GM19463 (cell line): Measurements from ENCODE around the gene EHBP1L1.

Experiments
- ATAC-seq: cut with Tn5 transposase; IDR thresholded peaks from one replicate; pipeline ENCODE4 v1.9.1; 2021; ENCODE audit warnings: mild to moderate bottlenecking, moderate library complexity; ENCODE audit not compliant: unreplicated experiment

Gene EHBP1L1

DNA sequence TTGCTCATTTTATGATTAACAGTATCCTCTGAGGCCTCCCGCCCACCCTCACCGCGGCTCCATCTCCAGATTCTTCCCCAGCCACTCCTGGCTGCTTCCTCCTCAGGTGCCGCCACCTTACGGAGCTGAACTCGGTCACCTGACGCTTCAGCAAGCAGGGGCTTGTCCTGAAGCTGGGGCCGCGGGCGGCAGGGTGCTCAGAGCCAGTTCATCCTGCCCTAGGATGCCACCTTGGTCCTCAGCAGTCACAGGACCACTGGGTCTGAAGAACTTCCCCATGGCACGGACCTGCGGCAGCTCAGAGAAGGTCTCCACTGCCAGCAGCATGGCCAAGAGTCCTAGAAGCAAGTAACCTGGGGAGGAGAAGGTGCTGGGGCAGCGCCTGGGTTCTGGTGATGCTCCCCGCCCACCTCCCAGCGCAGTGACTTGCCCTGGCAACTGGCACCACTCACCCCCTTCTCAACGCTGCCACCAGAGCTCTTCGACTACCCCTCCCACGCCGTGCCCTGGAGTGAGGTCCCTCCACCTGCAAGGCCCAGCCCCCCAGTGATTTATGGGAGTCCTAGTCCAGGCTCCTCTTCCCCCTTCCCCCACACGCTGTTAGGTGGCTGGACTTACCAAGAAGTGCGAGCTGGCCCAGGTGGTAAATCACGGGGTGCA lies 17.1 kb downstream of the EHBP1L1 start:
- ATAC-seq, result no peak

DNA sequence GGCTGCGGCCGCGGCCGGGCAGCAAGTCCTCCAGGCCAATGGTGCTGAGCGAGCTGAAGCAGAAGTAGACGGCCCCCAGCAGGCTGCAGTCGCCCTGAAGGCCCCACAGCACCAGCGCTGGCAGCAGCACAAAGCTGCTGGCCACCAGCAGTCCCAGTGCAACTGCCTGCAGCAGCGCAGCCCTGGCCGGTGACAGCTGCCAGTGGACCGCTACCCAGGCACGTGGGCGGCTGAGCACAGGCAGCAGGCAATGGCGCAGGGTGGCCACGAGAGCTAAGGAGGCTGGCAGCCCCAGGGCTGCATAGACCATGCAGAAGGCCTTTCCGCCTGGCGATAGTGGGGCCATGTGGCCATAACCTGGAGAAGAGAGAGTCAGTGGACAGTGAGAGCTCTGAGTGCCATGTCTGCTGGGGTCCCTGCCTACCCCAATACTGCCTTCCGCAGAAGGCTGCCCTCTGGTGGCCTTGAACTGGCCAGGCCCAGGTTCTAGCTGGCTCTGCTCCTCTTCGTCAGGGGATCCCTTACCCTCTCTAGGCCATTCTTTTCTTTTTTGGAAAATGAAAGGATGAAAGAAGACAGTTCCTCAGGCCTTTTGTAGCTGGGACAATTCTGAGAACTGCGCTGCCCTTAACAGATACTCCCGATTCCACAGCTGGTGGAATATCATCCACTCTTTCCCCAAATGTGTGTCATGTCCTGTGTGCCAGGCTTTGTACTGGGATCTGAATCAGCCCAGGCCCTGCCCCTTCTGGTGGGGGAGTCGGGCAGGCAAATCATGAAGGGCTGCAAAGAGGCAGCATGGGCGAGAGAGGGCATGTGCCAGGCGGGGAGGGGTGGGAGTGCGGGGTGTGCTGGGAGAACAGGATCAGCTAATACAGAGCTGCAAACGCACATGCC lies 17.9 kb downstream of the EHBP1L1 start:
- no peak for ATAC-seq

DNA sequence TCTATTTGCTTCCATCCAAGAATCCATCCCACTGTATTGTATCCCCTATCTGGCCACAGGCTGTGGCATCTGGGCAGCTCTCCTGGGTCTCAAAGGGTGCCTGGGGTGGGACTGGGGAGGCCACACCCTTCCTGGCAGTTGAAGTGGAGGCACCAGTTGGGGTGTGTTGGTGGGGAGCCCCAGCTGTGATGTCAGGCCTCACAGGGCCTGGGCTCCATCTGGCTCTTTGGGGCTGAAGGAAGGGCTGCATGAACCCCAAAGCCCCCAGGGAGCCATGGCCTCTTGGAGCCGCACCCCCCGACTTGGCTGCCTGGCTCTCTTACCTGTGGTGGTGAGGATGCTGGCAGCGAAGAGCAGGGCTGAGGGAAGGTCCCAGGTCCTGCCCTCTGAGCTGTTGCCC lies 19.3 kb downstream of the EHBP1L1 start:
- no peak for ATAC-seq

DNA sequence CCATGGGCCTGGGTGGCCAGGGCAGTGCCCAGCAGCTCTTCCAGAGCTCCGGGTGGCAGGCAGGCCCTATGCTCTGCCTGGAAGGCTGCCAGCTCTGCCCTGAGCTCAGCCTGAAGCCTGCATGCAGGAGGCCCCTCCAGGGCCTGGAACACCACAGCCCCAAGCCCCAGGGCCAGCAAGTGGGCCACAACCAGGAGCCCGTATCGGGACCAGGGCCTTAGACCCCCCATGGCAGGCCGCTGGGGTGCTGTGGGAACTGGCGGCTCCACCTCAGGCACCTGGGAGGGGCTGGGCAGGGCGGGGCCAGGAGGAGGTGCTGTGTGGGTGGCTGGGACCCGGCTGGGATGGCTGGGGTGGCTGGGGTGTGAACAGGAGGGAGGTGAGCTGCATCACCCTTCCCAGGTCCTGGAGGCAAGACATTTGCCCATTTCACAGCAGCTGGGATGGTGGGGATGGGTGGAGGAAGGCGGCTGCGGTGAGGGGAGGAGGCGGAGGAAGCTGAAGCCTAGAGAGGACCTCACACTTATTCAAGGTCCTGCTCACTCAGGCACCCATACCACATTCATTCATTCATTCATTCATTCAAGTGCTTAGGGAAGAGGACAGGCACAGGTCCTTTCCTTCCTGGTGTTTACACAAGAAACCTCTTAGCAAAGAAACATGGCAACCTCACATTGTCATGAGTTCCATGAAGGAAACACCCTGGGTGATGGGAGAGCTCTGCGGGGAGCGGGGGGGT lies 19.9 kb downstream of the EHBP1L1 start, which contains the start of gene KCNK7:
Gene KCNK7 (minus strand): TSS at position 258 of the 739 bp plus-strand sequence. CDS start 28 bp downstream, at position 230.
- no peak for ATAC-seq

DNA sequence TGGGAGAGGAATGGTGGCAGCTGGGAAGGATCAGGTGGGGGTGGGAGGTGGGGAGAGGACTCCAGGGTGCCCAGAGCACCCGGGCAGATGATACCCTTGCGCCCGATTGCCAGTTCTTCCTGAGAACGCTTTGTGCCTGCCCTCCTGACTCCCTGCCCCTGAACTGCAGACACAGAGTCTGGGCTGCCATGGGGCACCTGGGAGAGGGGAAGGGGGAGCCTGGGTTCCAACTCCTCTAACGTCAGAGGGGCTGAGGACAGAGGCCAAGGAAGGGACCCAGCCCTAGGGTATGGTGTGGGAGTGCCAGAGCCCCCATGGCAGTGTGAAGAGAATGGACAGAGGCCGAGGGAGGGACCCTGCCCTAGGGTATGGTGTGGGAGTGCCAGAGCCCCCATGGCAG lies 20.7 kb downstream of the EHBP1L1 start:
- ATAC-seq, result no peak

DNA sequence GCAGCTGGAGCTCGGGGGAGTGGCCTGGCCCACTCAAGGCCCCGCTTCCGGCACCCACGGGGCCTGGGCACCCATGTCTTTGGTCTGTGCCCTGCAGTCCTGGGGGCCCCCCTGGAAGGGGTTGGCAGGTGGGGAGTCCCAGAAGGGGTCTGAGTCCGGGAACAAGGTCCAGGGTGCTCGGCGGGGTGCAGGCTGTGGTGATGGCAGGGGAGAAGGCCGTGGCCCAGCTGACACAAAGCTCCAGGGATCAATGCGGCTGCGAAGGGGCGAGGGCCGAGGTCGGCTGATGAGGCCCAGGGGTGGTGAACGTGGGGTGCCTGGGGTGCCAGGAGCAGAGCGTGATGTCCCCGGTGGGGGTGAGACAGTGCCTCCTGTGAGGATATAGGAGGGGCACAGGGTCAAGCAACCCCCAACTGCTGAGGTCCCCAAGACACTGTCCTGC lies 22.4 kb downstream of the EHBP1L1 start:
- ATAC-seq, result no peak

DNA sequence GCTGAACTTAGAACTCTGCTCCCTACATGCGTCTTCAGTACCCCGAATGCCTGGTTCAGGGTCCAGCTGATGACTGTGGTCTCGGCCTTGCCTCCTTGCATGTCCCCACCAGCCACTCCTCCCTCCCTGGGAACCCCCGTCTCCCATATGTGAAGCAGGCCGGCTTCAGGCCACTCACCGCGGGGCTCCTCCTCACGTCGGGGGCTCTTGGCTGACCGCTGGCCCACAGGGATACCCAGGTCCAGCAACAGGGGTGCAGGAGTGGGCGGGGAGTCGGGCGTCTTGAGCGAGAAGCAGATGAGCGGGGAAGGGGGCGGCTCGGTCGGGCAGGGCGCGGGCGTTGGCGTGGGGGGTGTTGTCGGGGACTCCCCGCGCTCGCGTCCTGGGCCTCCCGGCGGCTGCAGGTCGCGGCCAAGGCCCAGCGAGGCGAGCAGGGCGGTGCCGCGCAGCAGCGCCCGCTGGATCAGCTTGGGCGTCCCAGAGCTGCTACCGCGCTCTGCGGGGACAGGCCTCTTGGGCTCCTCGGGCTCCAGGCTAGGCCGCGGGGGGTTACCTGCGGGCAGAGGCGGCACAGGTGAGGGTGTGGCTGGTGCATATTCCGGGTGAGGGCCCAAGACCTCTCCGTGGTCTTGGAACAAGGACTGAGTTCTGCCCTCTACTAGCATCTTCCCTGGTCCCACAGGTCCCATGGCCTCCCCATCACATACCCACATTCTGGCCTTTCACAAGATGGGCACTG lies 23.5 kb downstream of the EHBP1L1 start:
- ATAC-seq, result no peak

DNA sequence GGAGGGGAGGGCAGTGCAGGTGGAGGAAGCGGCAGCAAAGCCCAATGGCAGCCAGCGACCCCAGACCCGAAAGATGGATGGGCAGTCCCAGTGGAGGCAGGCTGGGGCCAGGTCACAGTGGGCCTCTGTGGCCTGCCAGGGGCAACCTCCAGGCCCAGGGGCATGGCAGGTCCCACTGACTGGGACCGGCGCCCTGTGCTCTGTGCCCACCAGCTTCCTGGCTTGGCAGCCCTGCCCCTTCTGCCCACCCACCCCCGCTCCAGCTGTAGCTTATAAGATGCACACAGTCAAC lies 24.0 kb downstream of the EHBP1L1 start:
- no peak for ATAC-seq

DNA sequence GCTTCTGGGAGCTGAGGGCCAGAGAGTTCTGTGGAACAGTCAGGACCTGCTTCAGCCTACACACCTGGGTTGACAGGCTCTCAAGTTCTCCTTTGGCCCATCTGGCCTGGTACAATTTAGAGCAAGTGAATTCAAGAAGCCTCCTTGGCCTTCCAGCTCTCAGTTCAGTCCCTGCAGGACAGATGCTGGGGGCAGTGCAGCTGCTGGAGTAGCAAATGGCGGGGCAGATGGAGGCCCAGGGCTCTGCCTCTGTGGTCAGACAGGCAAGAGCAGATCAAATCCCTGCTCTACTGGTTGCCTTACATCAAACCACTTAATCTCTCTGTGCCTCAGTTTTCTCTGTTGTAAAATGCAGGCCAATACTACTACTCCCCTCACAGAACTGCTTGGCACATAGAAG lies 28.4 kb downstream of the EHBP1L1 start:
- ATAC-seq, result no peak

DNA sequence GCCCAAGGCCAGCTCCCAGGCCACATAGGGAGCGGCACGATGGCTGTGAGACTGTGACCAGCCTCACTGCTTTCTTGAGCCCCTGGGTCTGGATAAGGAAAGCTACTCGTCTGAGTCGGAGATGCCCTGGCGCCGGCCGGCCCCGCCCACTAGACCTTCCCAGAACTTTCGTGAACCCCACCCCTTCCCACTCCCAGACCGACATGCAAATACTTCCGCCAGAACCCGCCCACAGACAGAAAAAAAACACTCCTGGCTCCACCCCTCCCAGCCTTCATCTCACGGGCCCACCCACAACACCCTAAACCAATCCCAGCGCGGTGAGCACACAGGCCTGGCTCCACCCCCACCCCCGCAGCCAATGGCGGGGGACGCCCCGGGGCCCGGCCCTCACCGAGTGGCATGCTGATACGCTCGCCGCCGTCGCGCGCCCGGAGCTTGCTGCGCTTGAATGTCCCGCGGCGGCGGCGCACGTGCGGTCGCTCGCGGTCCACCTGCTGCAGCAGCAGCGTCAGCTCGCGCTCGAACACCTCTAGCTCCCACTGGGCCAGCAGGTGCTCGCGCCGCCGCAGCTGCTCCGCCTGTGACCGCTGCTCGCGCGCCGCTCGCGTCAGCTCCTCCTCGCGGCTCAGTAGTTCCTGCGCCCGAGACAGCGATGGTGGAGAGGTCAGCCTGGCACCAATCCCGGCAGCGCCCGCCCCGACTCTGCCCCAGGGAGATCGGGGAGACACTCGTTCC lies 31.2 kb downstream of the EHBP1L1 start:
- no peak for ATAC-seq

DNA sequence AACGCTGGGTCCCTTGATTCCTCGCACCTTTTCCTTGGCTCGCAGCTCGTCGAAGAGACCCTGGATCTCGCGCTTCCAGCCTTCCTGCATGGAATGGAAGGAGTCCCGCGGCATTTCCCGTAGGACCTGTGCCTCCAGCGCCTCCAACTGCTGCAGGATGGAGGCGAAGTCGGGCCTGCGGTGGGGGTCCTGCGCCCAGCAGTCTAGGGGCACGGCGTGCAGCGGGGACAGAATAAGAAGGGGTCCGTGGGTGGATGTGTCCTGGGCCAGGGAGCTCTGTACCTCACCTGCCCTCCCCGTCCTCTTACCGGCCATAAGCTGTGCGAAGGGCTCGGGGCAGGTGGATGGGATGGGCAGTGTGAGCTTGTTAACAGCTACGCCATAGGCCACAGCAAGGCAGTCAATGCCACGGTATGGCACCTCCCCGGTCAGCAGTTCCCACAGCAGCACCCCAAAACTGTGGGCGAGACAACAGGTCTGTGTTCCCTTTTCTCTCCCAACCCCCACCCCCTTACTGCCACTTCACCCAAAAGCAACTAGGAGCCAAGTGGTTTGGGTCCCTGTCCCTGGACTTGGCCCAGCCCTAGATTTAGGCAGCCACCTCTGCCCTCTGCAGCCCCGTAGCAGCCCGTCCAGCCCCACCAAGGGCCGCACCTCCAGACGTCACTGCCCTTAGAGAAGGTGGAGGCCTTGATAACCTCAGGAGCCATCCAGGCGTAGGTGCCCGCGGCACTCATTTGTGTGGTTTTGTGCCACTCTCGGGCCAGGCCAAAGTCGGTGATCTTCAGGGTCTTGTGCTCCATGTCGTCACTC lies 32.0 kb downstream of the EHBP1L1 start:
- no peak for ATAC-seq

DNA sequence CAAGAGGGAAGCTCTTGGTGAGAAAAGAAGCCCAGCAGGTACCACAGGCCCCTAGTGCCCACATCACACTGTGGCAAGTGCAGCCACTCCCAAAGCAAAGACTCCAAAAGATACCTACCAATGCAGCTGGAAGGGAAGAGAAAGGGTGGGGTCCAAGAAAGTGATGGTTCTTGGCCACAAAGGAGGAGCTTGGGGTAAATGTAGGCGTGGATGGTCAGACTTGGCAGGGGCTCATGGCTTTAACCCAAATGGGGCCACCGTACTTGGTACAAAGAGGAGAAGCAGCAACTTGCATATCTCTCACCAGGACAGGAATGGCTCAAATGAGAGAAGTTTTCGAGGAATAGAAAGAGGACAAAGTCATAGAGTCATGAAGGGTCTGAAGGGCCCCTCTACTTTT lies 33.4 kb downstream of the EHBP1L1 start:
- ATAC-seq, result no peak

DNA sequence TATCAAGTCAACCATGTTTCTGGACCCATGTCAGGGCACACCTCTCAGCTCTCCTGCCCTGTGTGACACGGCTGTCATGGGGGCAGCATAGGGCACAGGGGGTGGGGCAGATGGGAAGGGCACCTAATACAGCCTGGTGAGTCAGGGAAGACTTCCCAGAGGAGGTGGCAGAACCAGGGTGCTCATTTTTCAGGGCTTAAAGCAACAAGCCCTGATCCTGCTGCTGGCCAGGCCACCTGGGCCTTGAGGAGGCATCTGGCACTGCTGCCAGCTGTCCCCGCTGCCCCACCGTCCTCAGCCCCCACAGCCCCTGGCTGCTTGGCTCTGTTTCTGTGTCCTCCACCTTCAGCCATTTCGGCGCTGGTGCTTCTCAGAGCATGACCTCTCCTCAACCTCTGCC lies 33.8 kb downstream of the EHBP1L1 start:
- ATAC-seq, result no peak

DNA sequence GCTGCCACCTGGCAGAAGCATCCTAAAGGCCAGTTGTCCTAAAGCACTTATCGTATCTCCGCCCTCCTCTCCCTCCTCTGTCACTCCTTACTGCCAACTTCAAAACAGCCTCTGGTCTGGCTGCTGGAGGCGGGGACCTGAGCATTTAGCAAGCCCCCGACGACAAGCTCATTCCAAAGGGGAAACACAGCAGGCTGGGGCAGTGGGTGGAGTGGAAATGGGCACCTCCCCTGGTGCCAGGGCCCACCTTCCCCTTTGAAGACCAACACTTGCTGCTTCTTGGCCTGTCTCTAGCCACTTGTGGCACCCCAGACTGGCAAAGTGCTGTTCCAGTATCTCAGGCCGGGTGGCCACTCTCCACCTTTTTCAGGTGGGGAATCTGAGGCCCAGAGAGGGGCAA lies 34.6 kb downstream of the EHBP1L1 start:
- ATAC-seq, result no peak

DNA sequence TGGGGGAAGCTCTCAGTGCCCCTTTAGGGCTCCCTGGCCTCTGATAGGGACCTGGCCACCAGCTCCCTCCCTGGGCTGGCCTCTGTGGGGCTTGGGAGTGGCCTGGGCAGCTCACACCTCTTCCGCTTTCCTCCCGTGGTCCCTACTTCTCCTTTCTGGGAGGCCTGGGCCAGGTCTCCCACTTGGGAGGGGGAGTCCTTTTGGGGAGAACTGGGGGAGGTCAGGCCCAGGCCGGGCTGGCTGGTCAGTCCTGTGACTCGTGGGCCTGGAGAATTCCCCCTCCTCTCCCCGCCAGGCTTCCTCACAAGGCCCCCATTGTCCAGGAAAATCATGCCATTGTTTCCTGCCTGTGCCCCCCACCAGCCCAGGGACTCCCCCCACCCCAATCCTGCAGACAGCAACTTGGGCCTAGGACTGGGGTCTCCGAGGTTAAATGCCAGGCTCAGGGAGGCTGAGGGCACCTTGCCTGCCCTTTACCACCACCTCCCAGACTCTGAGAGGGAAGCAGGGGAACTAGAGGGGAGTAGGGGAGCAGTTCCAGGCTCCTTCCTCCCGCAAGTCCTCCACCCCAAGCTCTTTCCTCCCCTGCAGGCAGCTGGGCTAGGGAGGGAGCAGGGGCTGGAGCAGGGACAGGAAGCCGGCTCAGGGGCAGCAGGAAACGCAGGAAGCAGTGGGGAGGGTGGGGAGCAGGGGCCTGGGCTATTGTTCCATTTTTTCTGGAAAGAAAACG lies 35.3 kb downstream of the EHBP1L1 start:
- no peak for ATAC-seq

DNA sequence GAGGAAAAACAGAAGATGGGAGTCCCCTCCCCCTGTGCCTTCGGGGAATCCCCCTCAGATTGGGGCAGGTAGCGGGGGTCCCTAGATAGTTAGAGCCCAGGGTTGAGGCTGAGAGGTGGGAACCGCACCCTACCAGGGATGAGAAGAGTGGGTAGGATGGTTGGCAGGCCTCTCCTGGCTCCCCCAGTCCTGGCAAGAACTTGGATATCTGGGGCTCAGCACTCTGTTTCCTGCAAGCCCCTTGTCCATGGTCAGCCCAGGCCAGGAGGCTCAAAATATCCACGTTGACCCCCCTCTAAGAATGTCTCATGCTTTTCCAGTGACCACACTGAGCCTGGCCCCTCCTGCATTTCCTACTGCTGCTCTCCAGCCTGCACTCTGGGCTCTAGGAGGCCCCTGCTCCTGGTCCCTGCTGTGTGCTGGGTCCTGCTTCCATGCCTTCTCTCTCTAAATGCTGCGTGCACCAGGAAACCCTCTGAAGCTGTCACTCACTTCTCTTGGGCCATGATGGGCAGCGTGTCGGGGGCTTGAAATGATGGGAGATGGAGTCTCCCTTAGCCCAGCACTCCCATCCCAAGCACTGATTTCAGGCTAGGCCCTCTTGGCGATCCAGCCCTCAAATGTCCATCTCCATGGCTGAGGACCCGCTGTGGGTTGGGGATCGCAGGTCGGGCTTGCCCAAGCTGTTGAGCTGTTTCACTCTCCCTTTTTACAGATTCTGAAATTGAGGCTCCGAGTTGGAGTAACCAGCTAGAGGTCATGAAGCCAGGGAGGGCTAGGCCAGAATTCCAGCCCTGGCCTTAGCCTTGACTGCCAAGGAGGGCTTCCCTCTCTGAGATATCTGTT lies 36.1 kb downstream of the EHBP1L1 start:
- ATAC-seq, result no peak

DNA sequence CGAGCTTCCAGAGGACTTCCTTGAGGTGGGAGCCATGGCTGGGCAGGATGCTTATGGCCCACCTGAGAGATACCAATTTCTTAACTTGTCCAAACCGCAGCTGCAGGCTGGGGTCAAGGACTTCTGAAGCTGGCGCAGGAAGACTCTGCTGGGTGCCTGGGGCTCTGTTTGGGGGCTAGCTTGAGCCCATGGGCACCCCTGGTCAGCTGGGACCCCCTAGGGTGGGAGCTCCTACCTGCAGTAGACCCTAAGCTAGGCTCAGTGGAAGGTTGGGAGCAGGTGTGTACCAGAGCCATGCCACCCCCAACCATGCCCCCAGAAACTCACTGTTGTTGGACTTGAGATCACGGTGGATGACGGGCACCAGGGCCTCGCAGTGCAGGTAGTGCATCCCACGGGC lies 36.8 kb downstream of the EHBP1L1 start:
- ATAC-seq, result no peak
